DMS153 treated with DMSO at 0.1 percent for 48 hours (cell line): ENCODE measurements around the gene MATR3.
A peak's percentile ranks its signal among the peaks of the same experiment; 100 is the strongest.

Experiments
- DNase-seq: peaks from one replicate; lab custom pipeline; 2025; ENCODE audit not compliant: unreplicated experiment; lab: John Stamatoyannopoulos, UW

The MATR3 gene

GRCh38 chr5:139272471-139273321 lies 20.8 kb upstream of the MATR3 start:
- peak; percentile 37 for DNase-seq

- no peak for DNase-seq
Observed at GRCh38 chr5:139273322-139273571, 20.3 kb upstream of the MATR3 start.

GRCh38 chr5:139273572-139274289 lies 19.8 kb upstream of the MATR3 start:
- DNase-seq, result peak; percentile 49

GRCh38 chr5:139275536-139275935 lies 18.0 kb upstream of the MATR3 start:
- no peak for DNase-seq

DNA sequence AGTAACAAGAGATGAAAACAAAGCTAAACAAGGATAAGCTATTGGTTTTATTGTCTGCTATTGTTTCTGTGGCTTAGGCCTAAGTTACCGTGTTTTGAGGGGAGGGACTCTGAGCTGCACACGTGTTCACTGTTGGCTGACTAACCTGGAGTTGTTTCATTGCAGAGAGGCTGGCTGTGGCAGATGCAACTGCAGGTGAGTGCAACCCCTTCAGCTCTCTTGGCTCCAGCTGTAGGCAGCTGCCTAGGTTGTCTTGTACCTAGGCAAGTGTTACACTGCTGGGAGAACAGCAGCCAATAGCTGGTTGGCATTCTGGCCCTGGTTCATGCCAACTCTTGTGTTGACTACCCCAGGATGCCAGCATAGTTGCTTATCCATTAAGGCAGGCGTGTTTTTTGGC lies 17.6 kb upstream of the MATR3 start:
- DNase-seq, result no peak

DNA sequence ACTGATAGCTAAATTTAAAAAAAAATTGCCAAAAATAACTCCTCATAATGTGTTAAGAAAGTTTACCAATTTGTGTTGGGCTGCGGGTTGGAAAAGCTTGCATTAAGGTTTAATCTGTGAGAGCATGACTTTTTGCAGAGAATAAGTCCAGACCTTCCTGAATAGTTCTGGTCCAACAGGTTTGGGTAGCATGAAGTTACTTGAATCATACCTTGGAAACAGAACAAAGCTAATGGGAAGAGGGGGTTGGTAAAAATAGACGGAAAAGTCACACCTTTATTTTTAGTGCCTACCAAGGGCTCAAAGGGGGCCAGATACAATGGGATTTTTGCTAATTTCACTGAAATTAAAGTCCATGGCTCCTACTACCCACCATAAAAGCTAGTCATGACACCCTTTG lies 17.1 kb upstream of the MATR3 start:
- DNase-seq, result no peak

GRCh38 chr5:139277171-139277570 lies 16.4 kb upstream of the MATR3 start:
- DNase-seq, result no peak

DNA sequence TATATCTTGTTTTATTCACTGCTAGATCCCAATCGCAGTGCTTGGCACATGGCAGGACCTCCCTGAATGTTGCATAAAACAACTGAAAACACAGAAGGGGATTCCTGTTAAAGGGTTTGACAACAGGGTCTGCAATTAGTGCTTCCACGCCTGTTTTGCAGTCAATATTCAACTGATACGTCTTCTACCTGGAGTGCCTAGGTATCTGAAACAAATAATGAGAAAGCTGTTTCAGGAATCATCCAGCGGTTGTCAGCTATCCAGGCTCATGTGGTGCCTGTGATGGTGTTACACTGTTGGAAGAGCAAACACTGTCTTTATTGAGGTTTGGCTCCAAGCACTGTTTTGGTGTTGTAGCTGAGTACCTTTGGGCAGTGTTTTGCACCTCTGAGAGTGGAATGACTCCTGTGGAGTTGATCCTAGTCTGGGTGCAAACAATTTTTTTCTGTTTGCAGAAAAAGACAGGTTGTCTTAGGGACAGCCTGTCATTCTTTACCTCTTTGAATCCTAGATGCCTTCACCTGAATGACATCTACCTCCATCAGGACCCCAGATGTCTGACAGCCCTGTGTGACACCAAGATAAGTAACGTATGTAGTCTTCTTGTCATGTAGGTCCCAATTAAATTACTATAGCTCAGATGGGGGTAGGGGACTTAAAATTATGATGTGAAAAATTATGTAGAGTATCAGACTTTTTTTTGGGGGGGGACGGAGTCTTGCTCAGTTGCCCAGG lies 14.8 kb upstream of the MATR3 start:
- no peak for DNase-seq

DNA sequence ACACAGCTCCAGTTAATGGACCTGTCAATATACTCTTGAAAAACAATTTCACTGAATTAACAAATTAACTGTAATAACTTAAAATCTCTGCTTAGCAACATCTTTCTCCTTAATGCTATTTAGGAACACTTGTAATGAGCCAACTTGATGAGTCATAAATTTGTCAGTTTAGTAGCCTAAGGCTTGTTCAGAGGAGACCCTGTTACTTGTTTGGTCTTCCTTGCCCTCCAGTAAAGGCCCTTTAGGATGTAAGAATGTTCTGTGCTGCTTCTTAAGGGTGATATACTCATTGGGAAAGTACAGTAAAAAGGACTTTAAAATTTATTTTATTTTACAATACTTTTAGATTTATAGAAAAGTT lies 11.4 kb upstream of the MATR3 start:
- DNase-seq, result no peak

- DNase-seq, result no peak
Observed at GRCh38 chr5:139283252-139284166, 10.0 kb upstream of the MATR3 start.

- DNase-seq, result no peak
Observed at GRCh38 chr5:139284295-139284694, 9.2 kb upstream of the MATR3 start.

GRCh38 chr5:139285651-139286392 lies 7.7 kb upstream of the MATR3 start:
- no peak for DNase-seq

DNA sequence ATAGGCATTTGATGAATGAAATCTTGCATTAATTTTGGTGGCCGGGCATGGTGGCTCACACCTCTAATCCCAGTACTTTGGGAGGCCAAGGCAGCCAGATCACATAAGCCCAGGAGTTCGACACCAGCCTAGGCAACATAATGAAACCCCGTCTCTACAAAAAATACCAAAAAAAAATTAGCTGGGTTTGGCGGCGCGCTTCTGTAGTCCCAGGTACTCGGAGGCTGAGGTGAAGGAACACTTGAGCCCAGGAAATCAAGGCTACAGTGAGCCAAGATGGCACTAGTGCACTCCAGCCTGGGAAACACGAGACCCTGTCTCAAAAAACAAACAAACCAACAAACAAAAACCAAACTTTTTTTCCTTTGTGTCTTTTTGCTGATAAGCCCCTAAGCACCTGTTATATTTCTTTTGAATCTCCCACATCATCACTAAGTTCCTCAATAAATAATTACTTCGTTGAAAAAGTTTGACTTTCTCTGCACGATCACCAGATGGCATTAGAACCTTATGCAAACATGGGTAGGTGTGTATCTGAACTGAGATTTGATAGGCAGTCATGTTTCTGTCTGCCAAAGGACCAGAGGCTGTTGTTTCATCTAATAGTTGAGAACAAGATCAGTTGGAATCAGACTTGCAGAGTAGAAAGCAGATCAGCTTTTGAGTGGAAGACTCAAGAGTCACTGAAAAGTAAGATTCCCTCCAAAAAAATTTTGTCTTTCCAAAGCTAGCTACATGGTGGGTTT lies 5.5 kb upstream of the MATR3 start:
- no peak for DNase-seq

DNA sequence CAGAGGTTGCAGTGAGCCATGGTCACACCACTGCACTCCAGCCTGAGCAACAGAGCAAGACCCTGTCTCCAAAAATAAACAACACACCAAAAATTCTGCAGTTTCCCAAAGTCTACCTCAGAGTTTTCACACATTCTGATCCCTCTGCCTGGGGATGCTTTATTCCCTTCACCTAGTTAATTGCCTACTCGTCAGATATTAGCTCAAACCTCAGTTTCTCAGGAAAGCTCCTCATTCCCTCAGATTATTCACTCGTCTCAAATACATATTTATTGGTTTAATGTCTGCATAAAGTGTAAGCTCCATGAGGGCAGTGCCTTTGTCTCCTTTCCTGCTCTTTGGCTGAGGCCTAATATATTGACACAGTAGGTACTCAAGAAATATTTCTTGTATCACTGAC lies 2.5 kb upstream of the MATR3 start:
- DNase-seq, result no peak

DNA sequence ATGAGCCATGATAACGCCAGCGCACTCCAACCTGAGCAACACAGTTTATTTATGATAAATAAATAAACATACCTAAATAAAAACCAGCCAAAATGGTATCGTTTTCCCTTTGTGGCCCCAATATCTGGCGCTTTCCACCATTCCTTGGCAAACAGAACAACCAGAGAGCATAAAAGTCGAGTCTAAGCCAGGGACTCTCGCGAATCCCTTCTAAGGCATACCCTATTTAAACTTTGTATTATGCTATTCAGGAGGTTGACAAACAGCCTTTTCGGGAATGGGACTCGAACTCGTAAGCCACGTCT lies 386 bp upstream of the MATR3 start:
- no peak for DNase-seq

DNA sequence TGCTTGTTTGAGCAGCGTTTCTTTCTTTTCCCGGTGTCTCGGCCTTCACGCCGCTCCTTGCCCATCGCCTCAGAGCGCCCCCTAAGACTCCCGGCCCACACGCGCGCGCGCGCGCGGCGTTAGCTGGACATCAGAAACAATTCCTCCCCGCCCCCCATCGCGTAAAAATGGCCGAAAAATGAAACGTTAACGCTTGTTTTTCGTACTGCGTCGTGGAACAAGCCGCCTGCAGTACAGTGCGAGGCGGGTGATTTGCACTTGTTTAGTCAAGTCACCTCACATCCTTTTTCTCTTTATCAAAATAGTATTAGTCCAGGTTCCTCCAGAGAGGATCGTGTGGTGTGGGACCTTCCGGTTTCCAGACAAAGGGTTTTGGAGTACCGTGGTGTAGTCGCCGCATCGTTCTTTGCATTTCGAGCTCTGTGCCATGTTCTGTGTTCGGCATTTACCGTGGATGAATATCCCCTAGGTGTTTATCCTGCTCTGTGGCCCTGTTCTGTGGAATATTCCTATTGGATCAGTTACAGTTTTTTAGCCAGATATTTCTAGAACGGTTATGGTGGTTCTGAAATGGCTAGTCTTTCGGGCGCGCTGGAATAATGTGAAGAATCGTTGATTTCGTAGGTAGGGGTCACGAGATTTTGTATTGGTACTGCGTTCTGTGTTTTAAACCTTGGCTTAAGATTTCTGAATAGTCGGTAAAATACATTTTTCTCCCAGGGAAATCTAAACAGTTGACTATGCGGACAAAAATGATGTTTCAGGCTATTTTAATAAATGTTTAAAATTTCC lies 1.0 kb downstream of the MATR3 start:
- peak; percentile 17 for DNase-seq

DNA sequence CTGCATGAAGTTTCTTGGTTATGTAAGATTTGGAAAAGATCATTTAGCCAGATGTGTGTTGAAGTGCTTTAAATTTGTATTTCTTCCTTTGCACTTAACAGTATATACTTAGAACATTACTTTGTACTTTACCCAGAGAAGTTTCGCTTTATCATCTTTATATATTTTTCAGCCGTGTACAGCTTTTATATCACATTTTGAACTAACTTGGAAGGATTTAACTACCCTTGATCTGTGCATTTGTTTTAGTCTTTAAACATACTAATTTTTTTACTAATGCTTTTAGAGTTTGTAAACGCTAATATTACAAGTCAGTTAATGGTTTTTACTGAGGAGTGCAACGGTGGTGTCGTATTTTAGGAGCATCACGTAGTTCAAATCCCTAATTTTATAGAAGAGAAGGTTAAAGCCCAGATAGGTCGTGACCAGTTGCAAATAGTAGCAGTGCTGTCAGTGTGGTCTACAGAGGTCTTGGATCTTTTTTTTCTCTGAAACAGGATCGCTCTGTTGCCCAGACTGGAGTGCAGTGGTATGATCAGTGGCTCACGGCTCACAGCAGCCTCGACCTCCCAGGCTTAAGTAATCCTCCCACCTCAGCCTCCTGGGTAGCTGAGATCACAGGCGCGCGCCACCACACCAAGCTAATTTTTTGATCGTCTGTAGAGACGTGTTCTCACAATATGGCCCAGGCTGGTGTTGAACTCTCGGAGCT lies 2.0 kb downstream of the MATR3 start:
- DNase-seq, result no peak

DNA sequence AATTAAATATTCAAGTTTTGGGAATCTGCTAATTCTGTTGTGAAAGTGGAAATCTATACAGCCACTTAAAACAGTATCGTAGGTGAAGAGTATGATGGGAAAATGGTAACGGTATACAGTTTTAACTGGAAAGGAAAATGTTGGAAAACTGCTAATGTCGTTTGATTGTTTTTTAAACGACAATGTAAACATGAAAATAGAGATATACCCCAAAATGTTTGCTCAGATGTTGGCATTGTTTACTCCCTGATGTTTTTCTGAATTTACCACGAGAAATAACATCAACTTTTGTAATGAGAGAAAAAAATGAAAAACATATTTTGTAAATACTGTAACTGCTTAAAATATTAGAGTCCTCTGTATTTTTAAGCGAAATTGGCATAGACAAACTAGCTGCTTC lies 2.7 kb downstream of the MATR3 start:
- no peak for DNase-seq
